Rectal smooth muscle tissue (tissue), 1 donor: ENCODE measurements around the gene TLL1.

ENCODE experiments used
- H3K27ac ChIP-seq: one replicate; pipeline ENCODE4 v1.7.0; 2013; ENCODE audit warnings: low read depth, low read length, inconsistent platforms
- H3K27me3 ChIP-seq: one replicate; pipeline ENCODE4 v1.7.0; 2013; ENCODE audit warnings: low read length; ENCODE audit not compliant: control insufficient read depth, insufficient read depth
- H3K36me3 ChIP-seq: one replicate; pipeline ENCODE4 v1.7.0; 2013; ENCODE audit warnings: low read length; ENCODE audit not compliant: control insufficient read depth, insufficient read depth
- H3K4me1 ChIP-seq: one replicate; pipeline ENCODE4 v1.7.0; 2013; ENCODE audit warnings: low read length; ENCODE audit not compliant: control insufficient read depth, insufficient read depth
- H3K4me3 ChIP-seq: one replicate; pipeline ENCODE4 v1.7.0; 2013; ENCODE audit warnings: low read length
- H3K9ac ChIP-seq: one replicate; pipeline ENCODE4 v1.7.0; 2013; ENCODE audit warnings: low read length

The TLL1 gene

GRCh38 chr4:165994701-165995100 lies 121.7 kb downstream of the TLL1 start:
- no peaks in the 10 kb centered on the region for H3K36me3 ChIP-seq
- H3K4me3 ChIP-seq, result no peak overlapping the region
- H3K27me3 ChIP-seq, result no peaks in the 10 kb centered on the region
- H3K4me1 ChIP-seq, result no peaks in the 10 kb centered on the region
- no peak overlapping the region for H3K27ac ChIP-seq
- H3K9ac ChIP-seq, result no peak overlapping the region

- H3K27me3 ChIP-seq, result no peaks in the 10 kb centered on the region
- H3K4me1 ChIP-seq, result no peaks in the 10 kb centered on the region
- H3K27ac ChIP-seq, result no peak overlapping the region
- no peak overlapping the region for H3K4me3 ChIP-seq
- no peak overlapping the region for H3K9ac ChIP-seq
- H3K36me3 ChIP-seq, result no peaks in the 10 kb centered on the region
These were observed 130.8 kb downstream of the TLL1 start for GRCh38 chr4:166003811-166004210.

GRCh38 chr4:166006217-166006616 lies 133.2 kb downstream of the TLL1 start:
- no peak overlapping the region for H3K27ac ChIP-seq
- H3K4me1 ChIP-seq, result no peaks in the 10 kb centered on the region
- H3K36me3 ChIP-seq, result no peaks in the 10 kb centered on the region
- H3K4me3 ChIP-seq, result no peak overlapping the region
- no peak overlapping the region for H3K9ac ChIP-seq
- H3K27me3 ChIP-seq, result no peaks in the 10 kb centered on the region

- no peaks in the 10 kb centered on the region for H3K36me3 ChIP-seq
- no peak overlapping the region for H3K9ac ChIP-seq
- no peak overlapping the region for H3K27ac ChIP-seq
- H3K27me3 ChIP-seq, result no peaks in the 10 kb centered on the region
- no peak overlapping the region for H3K4me3 ChIP-seq
- H3K4me1 ChIP-seq, result no peaks in the 10 kb centered on the region
These were observed 135.5 kb downstream of the TLL1 start for GRCh38 chr4:166008510-166008909.

- no peak overlapping the region for H3K9ac ChIP-seq
- H3K36me3 ChIP-seq, result no peaks in the 10 kb centered on the region
- no peaks in the 10 kb centered on the region for H3K27me3 ChIP-seq
- no peak overlapping the region for H3K27ac ChIP-seq
- no peak overlapping the region for H3K4me3 ChIP-seq
- H3K4me1 ChIP-seq, result no peaks in the 10 kb centered on the region
These were observed 139.3 kb downstream of the TLL1 start for GRCh38 chr4:166012129-166013030.

- Histone ChIP-seq H3K4me1 (no peaks in the 10 kb centered on the region), H3K36me3 (no peaks in the 10 kb centered on the region), H3K4me3 (no peak overlapping the region), H3K27ac (no peak overlapping the region), H3K27me3 (no peaks in the 10 kb centered on the region), H3K9ac (no peak overlapping the region)
These were observed 141.4 kb downstream of the TLL1 start for GRCh38 chr4:166014411-166014810.

- Histone ChIP-seq H3K4me1 (no peaks in the 10 kb centered on the region), H3K4me3 (no peak overlapping the region), H3K27me3 (no peaks in the 10 kb centered on the region), H3K9ac (no peak overlapping the region), H3K27ac (no peak overlapping the region), H3K36me3 (no peaks in the 10 kb centered on the region)
These were observed 144.8 kb downstream of the TLL1 start for GRCh38 chr4:166017804-166018203.

- Histone ChIP-seq H3K4me3 (no peak overlapping the region), H3K27ac (no peak overlapping the region), H3K27me3 (no peaks in the 10 kb centered on the region), H3K36me3 (no peaks in the 10 kb centered on the region), H3K4me1 (no peaks in the 10 kb centered on the region), H3K9ac (no peak overlapping the region)
These were observed 146.6 kb downstream of the TLL1 start for GRCh38 chr4:166019441-166020220.

GRCh38 chr4:166021617-166022016 lies 148.6 kb downstream of the TLL1 start:
- Histone ChIP-seq H3K27ac (no peak overlapping the region), H3K9ac (no peak overlapping the region), H3K4me1 (no peaks in the 10 kb centered on the region), H3K27me3 (no peaks in the 10 kb centered on the region), H3K36me3 (no peaks in the 10 kb centered on the region), H3K4me3 (no peak overlapping the region)

GRCh38 chr4:166034965-166035364 lies 161.9 kb downstream of the TLL1 start:
- H3K27ac ChIP-seq, result no peak overlapping the region
- H3K4me1 ChIP-seq, result no peaks in the 10 kb centered on the region
- H3K9ac ChIP-seq, result no peak overlapping the region
- H3K27me3 ChIP-seq, result no peaks in the 10 kb centered on the region
- H3K4me3 ChIP-seq, result no peak overlapping the region
- H3K36me3 ChIP-seq, result no peaks in the 10 kb centered on the region

GRCh38 chr4:166039822-166040221 lies 166.8 kb downstream of the TLL1 start:
- H3K4me3 ChIP-seq, result no peak overlapping the region
- H3K27ac ChIP-seq, result no peak overlapping the region
- no peak overlapping the region for H3K9ac ChIP-seq
- H3K27me3 ChIP-seq, result no peaks in the 10 kb centered on the region
- peaks cover 4% of the 10 kb centered on the region for H3K4me1 ChIP-seq
- no peaks in the 10 kb centered on the region for H3K36me3 ChIP-seq

- no peaks in the 10 kb centered on the region for H3K27me3 ChIP-seq
- no peak overlapping the region for H3K4me3 ChIP-seq
- H3K9ac ChIP-seq, result no peak overlapping the region
- H3K36me3 ChIP-seq, result no peaks in the 10 kb centered on the region
- no peak overlapping the region for H3K27ac ChIP-seq
- peaks cover 4% of the 10 kb centered on the region for H3K4me1 ChIP-seq
These were observed 169.5 kb downstream of the TLL1 start for GRCh38 chr4:166042510-166043055.
